Measurements from ENCODE around the gene ITGAV. TPM values are rescaled to one million over a fixed set of nuclear protein-coding genes. Genes with fewer than 3 reads are reported as not detected.
A peak's percentile ranks its signal among the peaks of the same experiment; 100 is the strongest.

Gene ITGAV
- total RNA-seq, 1 experiment from 2014 or later = 220 TPM

- H3K27me3 ChIP-seq = no peaks in the 10 kb centered on the region
- no peak overlapping the region for H3K4me3 ChIP-seq
- no peaks in the 10 kb centered on the region for H3K4me1 ChIP-seq
- H3K9me3 ChIP-seq (replicated peaks) = no peaks in the 10 kb centered on the region
- peak; percentile 63 to 85 for DNase-seq
- peaks cover 64% of the 10 kb centered on the region for H3K36me3 ChIP-seq
- H3K27ac ChIP-seq = no peak overlapping the region
These were observed 52.0 kb downstream of the ITGAV start for GRCh38 chr2:186641807-186642321.

GRCh38 chr2:186644791-186645190 is 54.9 kb downstream of the ITGAV start:
- Histone ChIP-seq H3K27ac (no peak overlapping the region), H3K9me3 (replicated peaks) (no peaks in the 10 kb centered on the region), H3K4me1 (no peaks in the 10 kb centered on the region), H3K36me3 (peaks cover 69% of the 10 kb centered on the region), H3K27me3 (no peaks in the 10 kb centered on the region), H3K4me3 (no peak overlapping the region)
- DNase-seq = no peak

- Histone ChIP-seq H3K4me1 (no peaks in the 10 kb centered on the region), H3K9me3 (replicated peaks) (no peaks in the 10 kb centered on the region), H3K27me3 (no peaks in the 10 kb centered on the region), H3K36me3 (peaks cover 67% of the 10 kb centered on the region), H3K4me3 (no peak overlapping the region), H3K27ac (no peak overlapping the region)
- DNase-seq = no peak
These were observed 56.1 kb downstream of the ITGAV start for GRCh38 chr2:186645999-186646398.

GRCh38 chr2:186648130-186648529 is 58.3 kb downstream of the ITGAV start:
- Histone ChIP-seq H3K4me3 (no peak overlapping the region), H3K36me3 (peaks cover 69% of the 10 kb centered on the region), H3K27ac (no peak overlapping the region), H3K9me3 (replicated peaks) (no peaks in the 10 kb centered on the region), H3K27me3 (no peaks in the 10 kb centered on the region), H3K4me1 (no peaks in the 10 kb centered on the region)
- no peak for DNase-seq

- no peak for DNase-seq
- no peaks in the 10 kb centered on the region for H3K4me1 ChIP-seq
- no peaks in the 10 kb centered on the region for H3K9me3 ChIP-seq (replicated peaks)
- H3K36me3 ChIP-seq = peaks cover 73% of the 10 kb centered on the region
- H3K27ac ChIP-seq = no peak overlapping the region
- no peaks in the 10 kb centered on the region for H3K27me3 ChIP-seq
- no peak overlapping the region for H3K4me3 ChIP-seq
These were observed 63.7 kb downstream of the ITGAV start for GRCh38 chr2:186653511-186653910.

GRCh38 chr2:186659383-186659782 is 69.5 kb downstream of the ITGAV start:
- Histone ChIP-seq H3K4me3 (no peak overlapping the region), H3K27me3 (no peaks in the 10 kb centered on the region), H3K27ac (no peak overlapping the region), H3K9me3 (replicated peaks) (no peaks in the 10 kb centered on the region), H3K4me1 (no peaks in the 10 kb centered on the region), H3K36me3 (peaks cover 81% of the 10 kb centered on the region)
- DNase-seq = no peak

GRCh38 chr2:186664385-186665043 is 74.7 kb downstream of the ITGAV start:
- H3K27ac ChIP-seq = no peak overlapping the region
- no peak for DNase-seq
- H3K27me3 ChIP-seq = no peaks in the 10 kb centered on the region
- H3K9me3 ChIP-seq (replicated peaks) = no peaks in the 10 kb centered on the region
- no peaks in the 10 kb centered on the region for H3K4me1 ChIP-seq
- no peak overlapping the region for H3K4me3 ChIP-seq
- peaks cover 91% of the 10 kb centered on the region for H3K36me3 ChIP-seq

- H3K36me3 ChIP-seq = peaks cover 98% of the 10 kb centered on the region
- no peaks in the 10 kb centered on the region for H3K27me3 ChIP-seq
- no peak overlapping the region for H3K4me3 ChIP-seq
- no peaks in the 10 kb centered on the region for H3K4me1 ChIP-seq
- H3K27ac ChIP-seq = no peak overlapping the region
- peaks cover 14% of the 10 kb centered on the region for H3K9me3 ChIP-seq (replicated peaks)
- no peak for DNase-seq
These were observed 79.3 kb downstream of the ITGAV start for GRCh38 chr2:186669146-186669545.

- Histone ChIP-seq H3K4me3 (no peak overlapping the region), H3K36me3 (peaks cover 98% of the 10 kb centered on the region), H3K27ac (no peak overlapping the region), H3K9me3 (replicated peaks) (peaks cover 14% of the 10 kb centered on the region), H3K4me1 (no peaks in the 10 kb centered on the region), H3K27me3 (no peaks in the 10 kb centered on the region)
- DNase-seq = no peak
These were observed 81.0 kb downstream of the ITGAV start for GRCh38 chr2:186670831-186671230.

GRCh38 chr2:186675380-186675779 is 85.5 kb downstream of the ITGAV start:
- Histone ChIP-seq H3K9me3 (replicated peaks) (peaks cover 14% of the 10 kb centered on the region), H3K27me3 (no peaks in the 10 kb centered on the region), H3K4me1 (no peaks in the 10 kb centered on the region), H3K27ac (no peak overlapping the region), H3K4me3 (no peak overlapping the region), H3K36me3 (peaks cover 98% of the 10 kb centered on the region)
- DNase-seq = no peak

- H3K9me3 ChIP-seq (replicated peaks) = peaks cover 25% of the 10 kb centered on the region
- no peak overlapping the region for H3K4me3 ChIP-seq
- H3K36me3 ChIP-seq = peaks cover 31% of the 10 kb centered on the region
- H3K27ac ChIP-seq = no peak overlapping the region
- no peaks in the 10 kb centered on the region for H3K27me3 ChIP-seq
- no peak for DNase-seq
- peaks cover 4% of the 10 kb centered on the region for H3K4me1 ChIP-seq
These were observed 93.5 kb downstream of the ITGAV start for GRCh38 chr2:186683341-186683740.

GRCh38 chr2:186687807-186688211 is 98.0 kb downstream of the ITGAV start:
- peaks cover 4% of the 10 kb centered on the region for H3K4me1 ChIP-seq
- H3K36me3 ChIP-seq = no peaks in the 10 kb centered on the region
- peaks cover 31% of the 10 kb centered on the region for H3K9me3 ChIP-seq (replicated peaks)
- H3K27me3 ChIP-seq = no peaks in the 10 kb centered on the region
- no peak overlapping the region for H3K4me3 ChIP-seq
- DNase-seq = peak; percentile 73 to 95
- H3K27ac ChIP-seq = no peak overlapping the region; the same call in 1 of the 2 replicates

- Histone ChIP-seq H3K4me1 (peaks cover 8% of the 10 kb centered on the region), H3K36me3 (no peaks in the 10 kb centered on the region), H3K27ac (no peak overlapping the region), H3K4me3 (no peak overlapping the region), H3K9me3 (replicated peaks) (peaks cover 31% of the 10 kb centered on the region), H3K27me3 (no peaks in the 10 kb centered on the region)
- no peak for DNase-seq
These were observed 99.0 kb downstream of the ITGAV start for GRCh38 chr2:186688813-186689212.

GRCh38 chr2:186690786-186691185 is 100.9 kb downstream of the ITGAV start:
- Histone ChIP-seq H3K27ac (no peak overlapping the region), H3K9me3 (replicated peaks) (peaks cover 28% of the 10 kb centered on the region), H3K4me1 (peaks cover 8% of the 10 kb centered on the region), H3K4me3 (no peak overlapping the region), H3K27me3 (no peaks in the 10 kb centered on the region), H3K36me3 (no peaks in the 10 kb centered on the region)
- DNase-seq = no peak

- no peak for DNase-seq
- Histone ChIP-seq H3K36me3 (no peaks in the 10 kb centered on the region), H3K27ac (no peak overlapping the region), H3K9me3 (replicated peaks) (peaks cover 24% of the 10 kb centered on the region), H3K4me1 (peaks cover 10% of the 10 kb centered on the region), H3K27me3 (no peaks in the 10 kb centered on the region), H3K4me3 (no peak overlapping the region)
These were observed 101.4 kb downstream of the ITGAV start for GRCh38 chr2:186691231-186691630.

GRCh38 chr2:186691900-186692299 is 102.0 kb downstream of the ITGAV start:
- H3K9me3 ChIP-seq (replicated peaks) = peaks cover 17% of the 10 kb centered on the region
- no peaks in the 10 kb centered on the region for H3K27me3 ChIP-seq
- H3K4me1 ChIP-seq = peaks cover 10% of the 10 kb centered on the region
- DNase-seq = no peak
- H3K36me3 ChIP-seq = no peaks in the 10 kb centered on the region
- no peak overlapping the region for H3K27ac ChIP-seq
- no peak overlapping the region for H3K4me3 ChIP-seq

Measured in SJCRH30 (cell line).